DND-41 (cell line): Measurements from ENCODE around the gene CYP4A22.

Source experiments
- CTCF ChIP-seq: IDR thresholded peaks from 2 replicates; pipeline ENCODE4 v1.5.1; 2012; ENCODE audit warnings: borderline replicate concordance, low read length, moderate library complexity, mild to moderate bottlenecking; ENCODE audit not compliant: poor library complexity, severe bottlenecking; ENCODE audit errors: extremely low read depth
- EZH2 ChIP-seq: IDR thresholded peaks from 3 replicates; pipeline ENCODE4 v1.6.1; 2012; ENCODE audit warnings: borderline replicate concordance, low read depth, mild to moderate bottlenecking, moderate library complexity, low read length, inconsistent platforms; ENCODE audit not compliant: severe bottlenecking

- peak; percentile 99 for TF ChIP-seq CTCF
- TF ChIP-seq EZH2: no peak
Measured at GRCh38 chr1:47175227-47175934, 38.1 kb downstream of the CYP4A22 start.
